ENCODE results near the gene TASOR2.

- TF ChIP-seq YY1 (IDR thresholded peaks at IDR 0.05; ENCODE audit: extremely low read depth, insufficient replicate concordance, low read depth, low read length) (no peak), POLR2AphosphoS5 (IDR thresholded peaks at IDR 0.05; ENCODE audit: low read depth, low read length) (no peak), CTCF (IDR thresholded peaks at IDR 0.05 in 2 of 3, conservative IDR thresholded peaks at IDR 0.05 in 1 of 3; ENCODE audit: borderline replicate concordance in 1 of 3, insufficient read depth in 1 of 3, low read depth in 2 of 3, low read length in 2 of 3) (no peak), REST (IDR thresholded peaks at IDR 0.05; ENCODE audit: low read depth) (no peak), MAX (IDR thresholded peaks at IDR 0.05) (no peak), SIN3A (IDR thresholded peaks at IDR 0.05; ENCODE audit: low read depth) (no peak), ELF1 (IDR thresholded peaks at IDR 0.05; ENCODE audit: borderline replicate concordance, low read depth) (no peak), CBX3 (IDR thresholded peaks at IDR 0.05; ENCODE audit: low read depth) (no peak), CEBPB (IDR thresholded peaks at IDR 0.05; ENCODE audit: low read depth) (no peak), SP1 (IDR thresholded peaks at IDR 0.05; ENCODE audit: low read depth) (no peak), EGR1 (IDR thresholded peaks at IDR 0.05; ENCODE audit: low read depth) (no peak), EZH2 (IDR thresholded peaks at IDR 0.05) (no peak), POLR2A (IDR thresholded peaks at IDR 0.05; ENCODE audit: borderline replicate concordance, extremely low read depth, insufficient read depth, insufficient read length) (no peak), EZH2phosphoT487 (IDR thresholded peaks at IDR 0.05; ENCODE audit: borderline replicate concordance) (no peak)
These were observed 30.4 kb upstream of the TASOR2 start for GRCh38 chr10:5654218-5654755.

Measured in HCT116 (cell line).